ENCODE data around the gene ICA1. TPM values are rescaled to one million over a fixed set of nuclear protein-coding genes. Genes with fewer than 3 reads are reported as not detected.
A peak's percentile ranks its signal among the peaks of the same experiment; 100 is the strongest.

ICA1 gene
- total RNA-seq, 6 experiments from 2014 or later, result not detected

DNA sequence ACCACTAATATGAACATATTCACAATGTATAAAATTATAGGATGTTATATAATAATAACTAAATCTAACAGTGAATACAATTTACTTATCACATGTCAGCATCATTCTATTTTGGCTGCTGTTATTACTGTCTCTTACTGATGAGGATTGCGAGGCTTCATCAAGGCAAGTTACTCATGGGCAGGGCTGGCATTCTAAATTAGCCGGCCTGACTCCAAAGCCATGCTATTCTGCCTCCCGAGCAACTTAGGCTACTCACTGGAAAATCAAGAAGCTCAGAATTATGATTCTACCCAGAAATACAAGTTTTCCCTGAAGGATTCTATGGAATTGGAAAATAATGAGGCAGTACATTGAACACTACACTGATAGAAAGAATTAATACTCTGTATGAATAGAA, 101.7 kb downstream of the ICA1 start:
- peaks cover 14% of the 10 kb centered on the region for H3K4me1 Mint-ChIP-seq (ENCODE audit: low read depth)
- no peaks in the 10 kb centered on the region for H3K36me3 Mint-ChIP-seq (ENCODE audit: low read depth)
- H3K9me3 Mint-ChIP-seq, result no peaks in the 10 kb centered on the region
- peak overlapping the region; percentile 75; the same call in 1 of the 2 replicates for H3K4me3 Mint-ChIP-seq
- peaks cover 9% of the 10 kb centered on the region for H3K27me3 Mint-ChIP-seq (ENCODE audit: insufficient read depth)
- DNase-seq, result no peak
- TF ChIP-seq, protein P1, sequence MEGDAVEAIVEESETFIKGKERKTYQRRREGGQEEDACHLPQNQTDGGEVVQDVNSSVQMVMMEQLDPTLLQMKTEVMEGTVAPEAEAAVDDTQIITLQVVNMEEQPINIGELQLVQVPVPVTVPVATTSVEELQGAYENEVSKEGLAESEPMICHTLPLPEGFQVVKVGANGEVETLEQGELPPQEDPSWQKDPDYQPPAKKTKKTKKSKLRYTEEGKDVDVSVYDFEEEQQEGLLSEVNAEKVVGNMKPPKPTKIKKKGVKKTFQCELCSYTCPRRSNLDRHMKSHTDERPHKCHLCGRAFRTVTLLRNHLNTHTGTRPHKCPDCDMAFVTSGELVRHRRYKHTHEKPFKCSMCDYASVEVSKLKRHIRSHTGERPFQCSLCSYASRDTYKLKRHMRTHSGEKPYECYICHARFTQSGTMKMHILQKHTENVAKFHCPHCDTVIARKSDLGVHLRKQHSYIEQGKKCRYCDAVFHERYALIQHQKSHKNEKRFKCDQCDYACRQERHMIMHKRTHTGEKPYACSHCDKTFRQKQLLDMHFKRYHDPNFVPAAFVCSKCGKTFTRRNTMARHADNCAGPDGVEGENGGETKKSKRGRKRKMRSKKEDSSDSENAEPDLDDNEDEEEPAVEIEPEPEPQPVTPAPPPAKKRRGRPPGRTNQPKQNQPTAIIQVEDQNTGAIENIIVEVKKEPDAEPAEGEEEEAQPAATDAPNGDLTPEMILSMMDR (IDR thresholded peaks at IDR 0.05), result no peak
- no peak overlapping the region for H3K27ac Mint-ChIP-seq

DNA sequence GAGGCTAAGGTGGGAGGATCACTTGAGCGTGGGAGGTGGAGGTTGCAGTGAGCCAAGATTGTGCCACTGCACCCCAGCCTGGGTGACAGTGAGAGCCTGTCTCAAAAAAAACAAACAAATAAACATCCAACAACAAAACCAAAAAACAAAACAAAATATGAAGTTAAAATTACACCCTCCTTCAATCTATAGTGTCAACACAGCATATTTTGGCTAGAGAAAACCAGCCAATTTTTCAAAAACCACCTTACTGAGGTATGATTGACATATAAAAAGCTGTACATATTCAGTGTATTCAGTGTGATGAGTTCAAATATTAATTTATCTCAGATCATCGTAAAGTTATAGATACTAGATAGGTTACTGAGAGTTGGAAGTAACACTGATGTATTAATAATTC, 102.4 kb downstream of the ICA1 start:
- Mint-ChIP-seq H3K9me3 (no peaks in the 10 kb centered on the region), H3K27ac (no peak overlapping the region), H3K36me3 (ENCODE audit: low read depth) (no peaks in the 10 kb centered on the region), H3K4me3 (no peak overlapping the region), H3K4me1 (ENCODE audit: low read depth) (peaks cover 14% of the 10 kb centered on the region), H3K27me3 (ENCODE audit: insufficient read depth) (peaks cover 9% of the 10 kb centered on the region)
- TF ChIP-seq, protein P1 (IDR thresholded peaks at IDR 0.05), result no peak
- DNase-seq, result no peak

DNA sequence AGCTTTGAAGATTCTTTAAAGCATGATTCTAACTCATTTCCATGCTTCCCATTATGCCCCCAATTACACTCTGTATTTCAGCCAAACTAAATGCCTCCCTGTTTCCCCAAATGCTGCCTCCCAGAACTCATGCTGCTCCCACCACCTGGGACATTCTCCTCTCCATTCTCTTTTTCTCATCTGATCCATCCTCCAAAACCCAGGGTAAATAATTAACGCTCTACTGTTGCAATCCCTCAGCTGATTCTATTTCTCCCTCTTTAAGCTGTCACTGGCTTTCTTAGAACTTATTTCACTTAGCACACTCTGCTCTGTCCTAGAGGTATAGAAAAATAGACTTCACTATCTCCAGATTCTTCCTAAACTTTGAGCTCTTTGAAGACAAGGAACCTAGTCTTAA, 104.7 kb downstream of the ICA1 start:
- TF ChIP-seq, protein P1 (IDR thresholded peaks at IDR 0.05), result no peak
- Mint-ChIP-seq H3K4me1 (ENCODE audit: low read depth) (peaks cover 14% of the 10 kb centered on the region), H3K36me3 (ENCODE audit: low read depth) (no peaks in the 10 kb centered on the region), H3K9me3 (peaks cover 4% of the 10 kb centered on the region; the same call in 1 of the 2 replicates), H3K4me3 (no peak overlapping the region), H3K27ac (no peak overlapping the region), H3K27me3 (ENCODE audit: insufficient read depth) (peaks cover 7% of the 10 kb centered on the region)
- no peak for DNase-seq

DNA sequence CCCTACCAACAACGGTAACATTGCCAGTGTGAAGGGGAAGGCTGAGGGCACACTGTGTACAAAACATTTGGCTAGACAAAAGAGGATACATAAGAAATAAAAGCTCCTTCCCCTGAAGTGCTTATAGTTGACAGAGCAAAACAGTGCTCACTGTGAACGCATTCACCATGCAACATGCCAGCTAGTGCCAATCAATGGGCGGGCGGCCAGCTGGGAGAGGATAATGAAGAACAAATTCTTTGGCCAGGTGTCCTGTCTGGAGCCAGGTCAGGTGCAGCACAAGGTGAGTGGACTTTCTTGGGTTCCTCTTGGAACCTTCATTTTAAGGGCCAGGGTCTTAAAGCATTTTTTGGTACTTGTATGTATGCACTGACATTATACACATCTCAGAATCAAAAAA, 106.1 kb downstream of the ICA1 start:
- DNase-seq, result no peak
- no peak overlapping the region for H3K4me3 Mint-ChIP-seq
- H3K4me1 Mint-ChIP-seq (ENCODE audit: low read depth), result peaks cover 7% of the 10 kb centered on the region
- TF ChIP-seq, protein P1 (IDR thresholded peaks at IDR 0.05), result no peak
- H3K27ac Mint-ChIP-seq, result no peak overlapping the region
- no peaks in the 10 kb centered on the region for H3K36me3 Mint-ChIP-seq (ENCODE audit: low read depth)
- peaks cover 7% of the 10 kb centered on the region for H3K27me3 Mint-ChIP-seq (ENCODE audit: insufficient read depth)
- peaks cover 4% of the 10 kb centered on the region; the same call in 1 of the 2 replicates for H3K9me3 Mint-ChIP-seq

DNA sequence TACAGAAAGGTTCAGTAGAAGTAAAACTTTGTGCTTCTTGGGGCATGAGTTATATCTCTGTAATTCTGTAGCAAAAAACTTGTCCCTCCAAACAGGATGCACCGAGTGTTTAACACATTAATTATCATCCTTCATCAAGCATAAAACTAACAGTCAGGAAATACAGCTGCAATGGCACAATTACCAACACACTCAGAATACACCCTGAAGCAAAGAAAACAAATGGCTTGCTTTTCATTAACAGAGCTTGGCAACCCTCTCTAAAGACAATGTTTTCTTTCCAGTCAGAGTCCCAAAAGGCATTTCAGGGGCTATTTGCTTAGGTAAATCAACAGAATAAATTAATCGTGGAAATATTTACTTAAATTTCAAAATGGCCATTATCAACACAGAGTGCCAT, 107.7 kb downstream of the ICA1 start:
- Mint-ChIP-seq H3K27me3 (ENCODE audit: insufficient read depth) (peaks cover 7% of the 10 kb centered on the region), H3K4me1 (ENCODE audit: low read depth) (peaks cover 4% of the 10 kb centered on the region; the same call in 1 of the 2 replicates), H3K27ac (no peak overlapping the region), H3K4me3 (no peak overlapping the region), H3K9me3 (peaks cover 4% of the 10 kb centered on the region; the same call in 1 of the 2 replicates), H3K36me3 (ENCODE audit: low read depth) (no peaks in the 10 kb centered on the region)
- TF ChIP-seq, protein P1 (IDR thresholded peaks at IDR 0.05), result no peak
- no peak for DNase-seq
